ENCODE measurements around the gene RFT1. TPM values are rescaled to one million over a fixed set of nuclear protein-coding genes. Genes with fewer than 3 reads are reported as not detected.

Gene RFT1
- total and polyA plus RNA-seq, 2 of the 13 experiments (the other 11 are each of a cell fraction or from before 2014, with no cell fraction given): 23.2 to 37.0 TPM

DNA sequence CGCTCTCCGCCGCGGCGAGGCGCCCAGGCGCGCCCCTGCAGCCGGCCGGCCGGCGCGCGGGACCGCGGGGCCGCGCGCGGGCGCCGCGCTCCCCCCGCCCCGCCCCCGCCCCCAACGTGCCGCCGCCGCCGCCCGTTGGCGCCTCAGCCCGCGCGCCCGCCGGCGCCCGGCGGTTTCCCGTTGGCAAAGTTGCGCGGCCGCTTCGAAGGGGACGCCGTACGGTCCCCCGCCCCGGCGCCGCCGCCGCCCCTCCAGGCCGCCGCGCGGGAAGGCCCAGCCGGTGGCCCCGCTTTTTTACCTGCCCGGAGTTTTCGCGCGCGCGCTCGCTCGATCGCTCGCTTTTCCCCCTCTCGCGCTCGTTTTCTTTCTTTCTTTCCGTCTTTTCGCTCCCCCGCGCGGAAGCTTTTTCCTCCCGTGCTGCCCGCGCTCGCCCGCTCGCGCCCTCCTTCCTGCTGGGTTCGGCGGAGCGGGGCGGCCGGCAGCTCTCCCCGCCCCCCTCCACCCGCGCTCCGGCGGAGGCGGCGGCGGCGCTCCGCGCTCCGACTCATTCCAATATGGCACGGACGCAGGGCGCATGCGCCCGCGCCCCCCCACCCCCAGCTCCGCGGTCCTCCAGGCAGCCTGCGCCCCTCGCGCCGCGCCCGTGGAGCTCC is 84.6 kb downstream of the RFT1 start, which contains the start of gene SFMBT1 (continued):
- TF ChIP-seq KDM5A (IDR thresholded peaks at IDR 0.05; ENCODE audit: borderline replicate concordance, low read length) (no peak), ZNF761 (CRISPR knock-in tag; conservative IDR thresholded peaks at IDR 0.05) (no peak), SSRP1 (CRISPR knock-in tag; IDR thresholded peaks at IDR 0.05) (no peak), ZNF547 (CRISPR knock-in tag; IDR thresholded peaks at IDR 0.05) (no peak), SATB2 (CRISPR knock-in tag; IDR thresholded peaks at IDR 0.05) (no peak), ZNF616 (CRISPR knock-in tag; IDR thresholded peaks at IDR 0.05; ENCODE audit: low read depth) (no peak), IKZF5 (CRISPR knock-in tag; IDR thresholded peaks at IDR 0.05) (no peak), ZNF570 (CRISPR knock-in tag; IDR thresholded peaks at IDR 0.05; ENCODE audit: borderline replicate concordance) (no peak), KAT7 (CRISPR knock-in tag; IDR thresholded peaks at IDR 0.05; ENCODE audit: borderline replicate concordance) (no peak), HDAC2 (CRISPR knock-in tag; IDR thresholded peaks at IDR 0.05) (no peak), ZNF557 (CRISPR knock-in tag; IDR thresholded peaks at IDR 0.05) (no peak), MBD4 (IDR thresholded peaks at IDR 0.05; ENCODE audit: borderline replicate concordance, low read length) (no peak), REPIN1 (CRISPR knock-in tag; IDR thresholded peaks at IDR 0.05; ENCODE audit: borderline replicate concordance, low read depth) (no peak), ZBTB42 (CRISPR knock-in tag; IDR thresholded peaks at IDR 0.05) (no peak)
- TF ChIP-seq, protein P1, sequence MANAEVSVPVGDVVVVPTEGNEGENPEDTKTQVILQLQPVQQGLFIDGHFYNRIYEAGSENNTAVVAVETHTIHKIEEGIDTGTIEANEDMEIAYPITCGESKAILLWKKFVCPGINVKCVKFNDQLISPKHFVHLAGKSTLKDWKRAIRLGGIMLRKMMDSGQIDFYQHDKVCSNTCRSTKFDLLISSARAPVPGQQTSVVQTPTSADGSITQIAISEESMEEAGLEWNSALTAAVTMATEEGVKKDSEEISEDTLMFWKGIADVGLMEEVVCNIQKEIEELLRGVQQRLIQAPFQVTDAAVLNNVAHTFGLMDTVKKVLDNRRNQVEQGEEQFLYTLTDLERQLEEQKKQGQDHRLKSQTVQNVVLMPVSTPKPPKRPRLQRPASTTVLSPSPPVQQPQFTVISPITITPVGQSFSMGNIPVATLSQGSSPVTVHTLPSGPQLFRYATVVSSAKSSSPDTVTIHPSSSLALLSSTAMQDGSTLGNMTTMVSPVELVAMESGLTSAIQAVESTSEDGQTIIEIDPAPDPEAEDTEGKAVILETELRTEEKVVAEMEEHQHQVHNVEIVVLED (CRISPR knock-in tag; IDR thresholded peaks at IDR 0.05; ENCODE audit: borderline replicate concordance): 0 out of 2 replicates have a peak, but pooled peaks have one; percentile 19
- TF ChIP-seq, protein P2, sequence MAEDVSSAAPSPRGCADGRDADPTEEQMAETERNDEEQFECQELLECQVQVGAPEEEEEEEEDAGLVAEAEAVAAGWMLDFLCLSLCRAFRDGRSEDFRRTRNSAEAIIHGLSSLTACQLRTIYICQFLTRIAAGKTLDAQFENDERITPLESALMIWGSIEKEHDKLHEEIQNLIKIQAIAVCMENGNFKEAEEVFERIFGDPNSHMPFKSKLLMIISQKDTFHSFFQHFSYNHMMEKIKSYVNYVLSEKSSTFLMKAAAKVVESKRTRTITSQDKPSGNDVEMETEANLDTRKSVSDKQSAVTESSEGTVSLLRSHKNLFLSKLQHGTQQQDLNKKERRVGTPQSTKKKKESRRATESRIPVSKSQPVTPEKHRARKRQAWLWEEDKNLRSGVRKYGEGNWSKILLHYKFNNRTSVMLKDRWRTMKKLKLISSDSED (CRISPR knock-in tag; IDR thresholded peaks at IDR 0.05): no peak
- TF ChIP-seq, protein P3, sequence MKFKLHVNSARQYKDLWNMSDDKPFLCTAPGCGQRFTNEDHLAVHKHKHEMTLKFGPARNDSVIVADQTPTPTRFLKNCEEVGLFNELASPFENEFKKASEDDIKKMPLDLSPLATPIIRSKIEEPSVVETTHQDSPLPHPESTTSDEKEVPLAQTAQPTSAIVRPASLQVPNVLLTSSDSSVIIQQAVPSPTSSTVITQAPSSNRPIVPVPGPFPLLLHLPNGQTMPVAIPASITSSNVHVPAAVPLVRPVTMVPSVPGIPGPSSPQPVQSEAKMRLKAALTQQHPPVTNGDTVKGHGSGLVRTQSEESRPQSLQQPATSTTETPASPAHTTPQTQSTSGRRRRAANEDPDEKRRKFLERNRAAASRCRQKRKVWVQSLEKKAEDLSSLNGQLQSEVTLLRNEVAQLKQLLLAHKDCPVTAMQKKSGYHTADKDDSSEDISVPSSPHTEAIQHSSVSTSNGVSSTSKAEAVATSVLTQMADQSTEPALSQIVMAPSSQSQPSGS (CRISPR knock-in tag; IDR thresholded peaks at IDR 0.05): no peak
- TF ChIP-seq, protein P4, sequence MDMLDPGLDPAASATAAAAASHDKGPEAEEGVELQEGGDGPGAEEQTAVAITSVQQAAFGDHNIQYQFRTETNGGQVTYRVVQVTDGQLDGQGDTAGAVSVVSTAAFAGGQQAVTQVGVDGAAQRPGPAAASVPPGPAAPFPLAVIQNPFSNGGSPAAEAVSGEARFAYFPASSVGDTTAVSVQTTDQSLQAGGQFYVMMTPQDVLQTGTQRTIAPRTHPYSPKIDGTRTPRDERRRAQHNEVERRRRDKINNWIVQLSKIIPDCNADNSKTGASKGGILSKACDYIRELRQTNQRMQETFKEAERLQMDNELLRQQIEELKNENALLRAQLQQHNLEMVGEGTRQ (IDR thresholded peaks at IDR 0.05; ENCODE audit: low read depth, low read length): no peak
- TF ChIP-seq, protein P4 (CRISPR knock-in tag; IDR thresholded peaks at IDR 0.05; ENCODE audit: borderline replicate concordance): no peak
- TF ChIP-seq, protein P5, sequence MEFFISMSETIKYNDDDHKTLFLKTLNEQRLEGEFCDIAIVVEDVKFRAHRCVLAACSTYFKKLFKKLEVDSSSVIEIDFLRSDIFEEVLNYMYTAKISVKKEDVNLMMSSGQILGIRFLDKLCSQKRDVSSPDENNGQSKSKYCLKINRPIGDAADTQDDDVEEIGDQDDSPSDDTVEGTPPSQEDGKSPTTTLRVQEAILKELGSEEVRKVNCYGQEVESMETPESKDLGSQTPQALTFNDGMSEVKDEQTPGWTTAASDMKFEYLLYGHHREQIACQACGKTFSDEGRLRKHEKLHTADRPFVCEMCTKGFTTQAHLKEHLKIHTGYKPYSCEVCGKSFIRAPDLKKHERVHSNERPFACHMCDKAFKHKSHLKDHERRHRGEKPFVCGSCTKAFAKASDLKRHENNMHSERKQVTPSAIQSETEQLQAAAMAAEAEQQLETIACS (CRISPR knock-in tag; IDR thresholded peaks at IDR 0.05): peak; percentile 80
- TF ChIP-seq, protein P6, sequence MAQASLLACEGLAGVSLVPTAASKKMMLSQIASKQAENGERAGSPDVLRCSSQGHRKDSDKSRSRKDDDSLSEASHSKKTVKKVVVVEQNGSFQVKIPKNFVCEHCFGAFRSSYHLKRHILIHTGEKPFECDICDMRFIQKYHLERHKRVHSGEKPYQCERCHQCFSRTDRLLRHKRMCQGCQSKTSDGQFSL (CRISPR knock-in tag; IDR thresholded peaks at IDR 0.05): peak; percentile 92
